DMS79 (cell line): ENCODE results near the gene NELFB.

Source experiments
- DNase-seq: peaks from one replicate; lab custom pipeline; 2025; lab: John Stamatoyannopoulos, UW

NELFB gene

DNA sequence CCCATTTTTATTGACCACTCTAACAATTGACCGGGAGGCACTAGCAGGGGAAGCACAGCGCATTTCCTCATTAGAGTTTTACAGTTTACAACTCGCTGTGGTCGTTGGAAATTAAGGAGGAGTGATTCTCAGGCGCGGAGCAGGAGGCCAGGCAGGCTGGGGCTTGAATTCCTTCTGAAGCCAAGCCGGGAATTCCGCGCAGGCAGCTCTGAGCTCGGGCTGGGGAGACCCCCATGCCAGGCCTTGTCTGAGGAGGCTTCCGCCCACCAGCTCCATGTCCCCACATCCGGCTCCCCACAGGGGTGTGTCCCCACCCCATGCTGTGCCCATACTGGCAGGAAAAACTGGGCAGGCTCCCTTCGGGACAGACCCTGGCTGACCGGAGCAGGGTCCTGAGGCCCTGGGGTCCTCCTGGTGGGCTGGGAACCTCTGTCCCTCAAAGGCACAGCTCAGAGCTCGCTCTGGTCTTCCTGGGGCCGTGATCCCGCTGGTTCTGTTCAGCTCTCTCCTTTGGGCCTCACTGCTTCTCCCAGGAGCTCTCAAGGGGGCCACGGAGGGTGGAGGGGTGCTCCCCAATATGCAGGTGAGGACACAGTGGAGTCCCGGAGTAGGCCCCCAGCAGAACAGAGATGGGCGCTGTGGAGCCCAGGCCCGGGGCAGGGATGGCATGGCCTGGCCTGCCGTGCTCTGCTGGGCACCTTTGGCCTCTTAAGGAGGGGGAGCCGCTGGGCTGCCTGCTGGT is 48.2 kb downstream of the NELFB start:
- no peak for DNase-seq

GRCh38 chr9:137303893-137304382 is 48.8 kb downstream of the NELFB start:
- DNase-seq, result no peak

DNA sequence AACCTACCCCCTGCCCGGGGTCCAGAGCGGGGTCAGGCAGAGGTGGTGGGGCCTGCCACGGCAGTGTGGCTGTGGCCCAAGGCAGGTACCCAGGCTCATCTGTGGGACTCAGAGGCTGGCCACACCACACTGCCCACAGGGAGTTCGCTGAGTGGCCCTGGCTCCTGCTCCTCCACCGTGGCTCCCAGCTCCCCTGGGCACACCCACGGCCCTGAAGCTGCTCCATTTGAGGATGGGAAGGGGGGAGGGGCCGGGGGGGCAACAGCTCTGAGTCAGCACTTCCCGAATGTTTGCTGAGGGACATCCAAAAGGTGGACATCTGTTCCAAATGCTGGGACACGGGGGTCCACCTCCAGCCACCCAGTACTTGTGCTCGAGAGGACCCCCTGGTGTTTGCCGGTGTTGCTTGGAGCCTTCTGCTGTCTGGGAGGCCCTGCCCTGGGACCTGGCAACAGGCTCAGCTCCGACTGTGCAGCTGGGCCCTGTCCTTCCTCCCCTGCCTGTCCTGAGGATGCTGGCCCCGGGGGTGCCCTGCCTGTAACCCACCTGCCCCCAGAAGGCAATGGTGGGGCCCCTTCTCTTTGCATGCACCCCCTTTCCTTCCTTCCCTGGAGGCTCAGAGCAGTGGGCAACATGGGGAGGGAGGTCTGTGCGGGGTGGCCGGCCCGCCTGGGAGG is 49.4 kb downstream of the NELFB start:
- no peak for DNase-seq

DNA sequence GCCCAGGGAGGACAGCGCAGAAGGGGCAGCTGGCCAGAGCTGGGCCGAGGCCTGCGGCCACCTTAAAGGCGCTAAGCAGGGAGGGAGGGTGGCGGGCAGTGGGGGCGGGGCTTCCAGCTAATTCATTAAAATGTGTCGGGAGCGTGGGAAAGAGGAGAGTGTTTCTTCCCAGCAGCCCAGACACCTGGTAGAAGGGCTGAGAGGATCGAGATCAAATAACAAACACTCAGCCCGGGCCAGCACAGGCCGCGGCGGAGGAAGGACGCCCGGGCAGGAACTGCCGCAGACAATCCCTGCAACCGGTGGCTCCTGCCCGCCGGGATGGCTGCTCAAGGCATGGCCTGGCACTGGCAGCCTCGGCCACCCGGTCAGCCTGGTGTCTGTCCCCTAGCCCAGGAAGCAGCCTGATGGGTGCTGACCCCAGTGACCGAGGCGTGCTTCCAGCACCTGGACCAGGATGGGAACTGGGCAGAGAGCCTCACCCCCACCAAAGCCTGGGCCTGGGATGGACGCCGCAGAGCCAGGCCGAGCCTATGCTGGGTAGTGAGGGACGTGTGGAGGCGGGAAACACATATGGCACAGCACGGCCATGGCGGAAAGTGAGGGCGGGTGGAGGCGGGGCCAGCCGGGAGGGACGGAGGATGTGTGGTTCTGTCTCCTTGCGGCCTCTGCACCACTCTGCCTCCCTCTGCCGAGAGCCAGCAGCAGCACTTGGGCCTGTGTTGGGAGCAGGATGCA is 50.1 kb downstream of the NELFB start:
- DNase-seq, result peak; percentile 36

- DNase-seq, result no peak
These were observed 50.6 kb downstream of the NELFB start for GRCh38 chr9:137305798-137306065.

GRCh38 chr9:137306066-137306849 is 51.1 kb downstream of the NELFB start:
- DNase-seq, result no peak

DNA sequence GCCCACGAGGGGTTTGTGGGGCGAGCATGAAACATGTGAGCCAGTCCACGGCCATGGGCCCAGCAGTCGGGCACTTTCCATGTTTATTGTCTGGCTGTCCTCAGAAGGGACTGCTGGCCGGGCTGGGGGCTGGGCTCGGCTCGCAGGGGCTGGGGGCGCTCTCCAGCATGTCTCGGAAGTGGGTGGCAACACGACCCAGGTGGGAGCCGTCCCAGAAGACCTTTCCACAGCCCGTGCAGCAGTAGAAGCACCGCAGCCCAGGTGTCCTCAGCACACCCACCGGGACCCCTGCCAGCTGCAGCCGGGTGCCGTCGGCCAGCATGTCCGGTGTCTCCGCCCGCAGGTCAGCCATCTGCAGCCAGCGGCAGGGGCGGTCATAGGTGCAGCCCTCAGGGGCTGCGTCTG is 51.7 kb downstream of the NELFB start:
- no peak for DNase-seq

DNA sequence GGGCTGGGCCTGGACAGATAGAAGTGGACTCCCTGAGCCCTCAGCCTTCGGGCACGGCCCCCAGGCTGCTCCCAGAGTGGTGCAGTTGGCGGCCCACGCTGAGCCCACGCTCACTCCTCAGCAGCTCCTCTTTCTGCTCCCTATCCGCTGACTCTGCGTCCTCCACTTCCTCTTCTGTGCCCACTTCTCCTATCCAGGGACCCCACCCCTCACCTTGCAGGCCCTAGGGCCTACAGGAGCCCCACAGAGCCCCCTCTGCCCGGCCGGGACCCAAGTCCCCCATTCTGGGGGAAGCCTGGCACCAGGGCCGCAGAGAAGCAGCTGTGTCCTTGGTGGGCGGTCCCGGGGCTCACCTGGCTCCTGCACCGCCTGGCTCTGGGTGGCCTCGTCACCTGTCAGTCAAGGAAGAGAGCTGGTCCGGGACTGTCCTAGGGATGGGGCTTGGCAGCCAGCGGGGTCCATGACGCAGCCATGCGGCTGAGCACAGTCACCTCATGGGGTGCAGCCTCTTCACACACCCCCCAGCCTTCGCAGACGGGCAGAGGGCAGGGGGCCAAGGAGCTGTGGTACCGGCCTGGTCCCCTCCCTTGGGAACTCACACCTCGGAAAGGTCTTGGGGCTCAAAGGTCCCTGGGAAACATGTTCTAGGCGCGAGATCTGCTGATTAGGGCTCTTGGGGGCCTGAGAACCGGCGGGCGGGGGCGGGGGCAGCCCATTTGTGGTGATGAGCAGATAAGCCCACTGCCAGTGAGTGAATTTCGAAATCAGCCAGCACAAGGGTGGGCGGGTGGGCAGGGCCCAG is 52.3 kb downstream of the NELFB start:
- DNase-seq, result no peak

DNA sequence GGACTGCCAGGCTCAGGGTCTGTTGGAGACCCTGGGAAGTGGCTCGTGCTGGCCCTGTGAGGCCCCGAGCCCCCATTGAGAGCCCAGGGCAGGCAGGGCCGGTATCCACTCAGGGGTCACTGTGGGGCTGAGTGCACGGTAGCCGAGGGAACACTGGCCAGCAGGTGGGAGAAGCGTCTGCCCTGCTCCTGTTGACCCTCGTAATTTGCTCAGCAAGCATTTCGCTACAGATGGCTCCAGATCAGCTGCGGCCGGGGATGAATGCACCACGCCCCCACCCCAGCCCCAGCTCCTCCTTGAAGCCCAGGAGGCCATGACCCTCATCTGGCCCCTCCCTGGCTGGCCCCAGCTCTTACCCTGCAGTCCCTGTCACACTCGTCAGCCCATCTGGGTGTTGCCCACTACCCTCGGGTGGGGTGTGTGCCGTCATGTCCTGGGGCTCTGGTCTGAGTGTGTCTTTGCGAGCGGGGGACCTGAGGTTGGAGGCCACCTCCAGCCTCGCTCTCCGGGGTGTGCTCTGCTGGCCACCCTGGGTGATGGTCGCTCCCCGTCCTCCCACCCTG is 53.0 kb downstream of the NELFB start:
- DNase-seq, result no peak

DNA sequence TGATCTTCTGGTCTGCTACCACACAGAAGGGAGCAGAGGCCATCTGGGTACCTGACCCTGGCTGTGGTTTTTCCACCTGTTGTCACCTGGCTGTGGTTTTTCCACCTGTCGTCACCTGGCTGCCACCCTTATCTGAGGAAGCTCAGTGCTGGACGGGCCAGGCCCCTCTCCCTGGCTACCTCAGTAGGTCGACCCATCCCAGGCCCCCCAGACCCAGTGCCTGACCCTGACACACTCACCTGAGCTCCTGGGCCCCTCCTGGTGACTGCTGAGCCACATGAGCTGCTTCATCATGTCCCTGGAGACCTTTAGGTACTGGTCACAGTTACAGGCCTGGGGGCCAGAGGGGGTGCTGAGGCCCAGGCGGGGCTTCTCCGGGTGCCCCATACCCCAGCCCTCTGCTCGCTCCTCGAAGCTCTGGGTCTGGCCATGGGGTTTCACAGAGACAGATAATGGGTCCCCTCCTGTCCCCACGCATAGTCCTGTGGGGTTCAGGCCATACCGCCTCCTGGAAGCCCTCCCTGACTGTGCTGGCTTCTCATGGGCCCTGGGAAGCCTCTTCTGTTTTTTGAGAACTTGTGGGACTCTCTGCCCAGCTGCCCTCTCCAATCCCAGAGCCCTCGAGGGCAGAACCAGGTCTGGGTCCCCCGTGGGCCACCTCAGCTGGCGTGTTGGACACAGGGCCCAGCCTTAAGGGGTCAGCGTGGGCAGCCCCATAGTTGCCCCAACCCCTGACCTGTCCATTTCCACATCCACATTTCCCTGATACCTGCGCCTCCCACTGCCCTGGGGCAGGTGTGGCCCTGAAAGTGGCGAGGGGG is 54.5 kb downstream of the NELFB start:
- DNase-seq, result no peak

GRCh38 chr9:137310189-137311052 is 55.3 kb downstream of the NELFB start:
- no peak for DNase-seq

DNA sequence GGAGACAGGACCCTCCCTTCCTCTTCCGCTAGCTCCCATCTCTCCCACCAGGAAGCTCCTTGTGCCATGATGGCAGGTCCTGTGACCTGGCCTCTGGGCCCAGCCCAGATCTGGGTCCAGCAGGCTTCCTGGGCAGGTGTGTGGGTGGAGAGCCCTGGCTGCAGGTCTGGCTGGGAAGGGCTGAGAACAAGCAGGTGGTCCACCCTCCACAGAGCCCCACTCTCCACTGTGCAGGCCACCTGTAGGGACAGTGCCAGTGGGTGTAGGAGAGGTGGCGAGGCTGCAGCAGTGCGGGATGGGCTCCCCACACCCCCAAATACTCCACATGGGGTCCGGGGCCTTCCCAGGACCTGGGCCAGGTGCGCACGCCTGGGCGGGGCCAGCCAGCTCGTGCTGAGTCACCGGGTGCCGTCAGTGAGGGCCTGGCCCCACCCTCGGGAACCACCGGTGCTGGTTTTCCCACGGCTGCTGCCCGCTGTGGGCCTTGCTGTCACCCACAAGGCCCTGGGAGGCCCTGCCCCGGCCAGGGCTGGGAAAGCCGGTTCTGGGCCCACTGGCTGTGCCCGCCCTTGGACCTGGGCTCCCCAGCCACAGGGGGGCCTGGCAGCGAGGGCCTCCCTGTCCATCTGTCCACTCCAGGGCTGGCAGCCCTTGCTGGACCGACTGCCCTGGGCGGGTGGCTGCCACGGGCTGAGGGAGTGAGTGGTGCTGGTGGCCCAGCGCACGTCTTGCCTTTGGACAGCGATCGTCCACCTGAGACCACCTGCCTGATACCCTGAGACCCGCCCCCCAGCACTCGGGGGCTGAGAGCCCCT is 56.3 kb downstream of the NELFB start:
- no peak for DNase-seq

GRCh38 chr9:137311986-137312851 is 57.1 kb downstream of the NELFB start:
- DNase-seq, result no peak

DNA sequence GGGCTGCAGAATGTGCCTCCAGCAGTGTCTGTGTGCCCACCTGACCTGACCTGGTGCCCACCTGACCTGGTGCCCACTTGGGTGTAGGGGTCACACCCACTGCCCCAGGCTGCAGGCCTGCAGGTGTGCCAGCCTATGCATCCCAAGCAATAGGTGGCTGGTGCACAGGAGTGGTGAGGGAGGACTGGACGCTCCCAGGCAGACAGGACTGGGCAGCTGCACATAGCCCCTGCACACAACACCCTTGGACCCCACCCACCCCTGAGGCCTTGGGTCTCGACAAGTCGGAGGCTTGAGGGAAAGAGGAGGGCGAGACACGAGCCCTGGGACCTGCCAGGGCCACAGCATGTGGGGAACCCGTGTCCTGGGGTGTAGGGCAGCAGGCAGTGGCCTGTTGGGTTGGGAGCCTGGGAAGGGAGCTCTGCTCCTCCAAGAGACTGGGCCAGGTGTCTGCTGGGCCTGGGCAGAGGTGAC is 57.8 kb downstream of the NELFB start:
- DNase-seq, result no peak

GRCh38 chr9:137313326-137313936 is 58.3 kb downstream of the NELFB start:
- DNase-seq, result no peak

- DNase-seq, result no peak
These were observed 58.9 kb downstream of the NELFB start for GRCh38 chr9:137313956-137314560.
